NCI-H146 treated with DMSO at 0.1 percent for 48 hours (cell line): ENCODE data around the gene MAP3K20.
"Not testable (repeated sequence)": the region's sequence is repeated elsewhere in the genome, so short reads cannot be mapped to it uniquely, and the experiment has no call there.

Source experiments
- DNase-seq: peaks from one replicate; lab custom pipeline; 2025; ENCODE audit not compliant: unreplicated experiment; lab: John Stamatoyannopoulos, UW

MAP3K20 gene

GRCh38 chr2:173264151-173264550 lies 188.5 kb downstream of the MAP3K20 start:
- no peak for DNase-seq

DNA sequence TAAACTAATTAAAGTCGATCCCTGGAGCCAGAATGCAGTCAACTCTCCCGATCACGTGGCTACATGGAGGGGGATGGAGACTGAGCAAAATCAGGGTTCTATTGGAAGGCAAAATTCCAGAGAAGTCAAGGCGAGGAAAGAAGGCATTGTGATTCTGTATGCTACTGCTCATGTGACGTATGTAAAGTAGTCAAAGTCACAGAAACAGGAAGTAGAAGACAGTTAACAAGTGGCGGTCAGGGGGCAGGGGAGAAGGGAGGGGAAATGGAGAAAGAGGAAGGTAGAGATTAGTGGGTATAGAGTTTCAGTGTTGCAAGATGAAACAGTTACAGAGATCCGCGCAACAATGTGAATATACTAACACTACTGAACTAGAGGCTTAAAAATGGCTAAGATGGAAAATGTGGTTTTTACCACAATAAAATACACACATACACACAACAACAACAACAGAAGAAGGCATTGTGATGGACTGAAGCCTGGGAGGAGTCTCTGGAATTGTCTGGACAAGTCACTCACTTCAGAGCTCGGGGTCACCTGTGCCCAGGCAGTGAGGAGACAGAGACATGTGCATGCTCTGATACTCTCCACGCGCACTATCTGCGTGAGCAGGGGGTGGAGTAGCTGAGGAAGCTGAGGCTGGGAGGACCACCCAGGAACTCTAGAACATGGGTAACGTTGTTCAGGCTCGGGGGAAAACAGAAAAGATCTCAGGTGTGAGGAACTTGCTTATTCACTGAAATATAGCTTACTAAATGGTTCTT lies 189.1 kb downstream of the MAP3K20 start:
- no peak for DNase-seq

DNA sequence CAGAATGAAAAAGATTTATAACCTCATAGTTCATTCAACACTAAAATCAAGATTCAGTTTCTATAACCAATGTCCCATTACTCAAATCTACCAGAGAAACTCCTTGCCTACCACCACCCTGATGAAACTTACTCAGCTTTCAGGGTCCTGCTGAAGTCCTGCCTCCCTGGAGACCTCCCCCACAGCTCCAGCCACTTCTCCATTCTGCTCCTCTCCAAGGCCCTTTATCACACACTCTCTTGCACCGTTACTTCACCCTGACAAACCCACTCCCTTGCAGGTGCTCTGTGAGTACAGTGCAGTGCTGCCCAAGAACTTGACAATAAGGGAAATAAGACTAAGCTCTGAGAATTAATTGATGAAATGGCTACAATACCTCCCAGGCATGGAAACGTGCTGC lies 195.5 kb downstream of the MAP3K20 start:
- no peak for DNase-seq

DNA sequence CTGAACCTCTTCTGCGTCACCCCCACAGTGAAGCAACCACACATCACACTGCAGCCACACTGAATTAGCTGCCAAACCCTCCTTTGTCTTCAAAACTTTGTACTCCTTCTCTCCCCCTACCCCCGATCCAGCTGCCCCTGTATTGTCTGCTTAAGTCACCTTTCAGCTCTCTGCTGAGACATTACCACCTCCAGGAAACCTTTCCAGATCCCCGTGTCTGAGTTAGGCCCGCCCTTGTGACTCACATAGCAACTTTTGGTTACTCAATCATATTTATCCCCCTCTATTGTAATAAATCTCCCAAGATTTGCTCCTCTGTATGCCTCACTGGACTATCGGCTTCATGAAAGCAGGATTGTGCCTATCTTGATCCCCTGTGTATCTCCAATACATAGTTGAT lies 196.2 kb downstream of the MAP3K20 start:
- DNase-seq: no peak

DNA sequence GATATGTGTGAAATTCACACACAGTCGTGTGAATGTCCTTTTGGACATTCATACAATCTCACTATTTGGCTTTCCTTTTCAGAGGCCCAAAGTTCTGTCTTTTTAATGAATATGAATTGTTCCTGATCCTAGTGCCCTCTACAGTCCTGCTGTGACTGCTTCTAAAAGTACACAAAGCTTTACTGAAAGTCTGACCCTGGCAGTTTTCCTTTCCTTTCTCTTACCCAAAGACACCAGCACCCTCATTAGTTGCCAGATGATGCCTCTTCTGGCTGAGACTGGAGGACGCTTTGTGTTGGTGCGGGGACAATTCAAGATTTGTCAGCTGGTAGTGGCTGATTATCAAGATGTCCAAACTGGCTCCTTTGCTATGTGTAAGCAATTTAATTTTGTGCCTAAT lies 197.2 kb downstream of the MAP3K20 start:
- peak; percentile 20 for DNase-seq

GRCh38 chr2:173278794-173279526 lies 203.3 kb downstream of the MAP3K20 start:
- DNase-seq: no peak

- no peak for DNase-seq
Measured at GRCh38 chr2:173279527-173279868, 203.9 kb downstream of the MAP3K20 start.

- no peak for DNase-seq
Measured at GRCh38 chr2:173280853-173281252, 205.2 kb downstream of the MAP3K20 start.

DNA sequence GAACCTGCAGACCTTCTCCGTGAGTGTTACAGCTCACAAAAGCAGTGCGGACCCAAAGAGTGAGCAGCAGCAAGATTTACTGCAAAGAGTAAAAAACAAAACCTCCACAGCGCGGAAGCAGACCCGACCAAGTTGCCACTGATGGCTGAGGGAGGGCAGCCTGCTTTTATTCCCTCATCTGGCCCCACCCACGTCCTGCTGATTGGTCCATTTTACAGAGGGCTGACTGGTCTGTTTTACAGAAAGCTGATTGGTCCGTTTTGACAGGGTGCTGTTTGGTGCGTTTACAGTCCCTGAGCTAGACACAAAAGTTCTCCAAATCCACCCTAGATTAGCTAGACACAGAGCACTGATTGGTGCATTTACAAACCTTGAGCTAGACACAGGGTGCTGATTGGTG lies 206.3 kb downstream of the MAP3K20 start:
- not testable (repeated sequence) for DNase-seq

DNA sequence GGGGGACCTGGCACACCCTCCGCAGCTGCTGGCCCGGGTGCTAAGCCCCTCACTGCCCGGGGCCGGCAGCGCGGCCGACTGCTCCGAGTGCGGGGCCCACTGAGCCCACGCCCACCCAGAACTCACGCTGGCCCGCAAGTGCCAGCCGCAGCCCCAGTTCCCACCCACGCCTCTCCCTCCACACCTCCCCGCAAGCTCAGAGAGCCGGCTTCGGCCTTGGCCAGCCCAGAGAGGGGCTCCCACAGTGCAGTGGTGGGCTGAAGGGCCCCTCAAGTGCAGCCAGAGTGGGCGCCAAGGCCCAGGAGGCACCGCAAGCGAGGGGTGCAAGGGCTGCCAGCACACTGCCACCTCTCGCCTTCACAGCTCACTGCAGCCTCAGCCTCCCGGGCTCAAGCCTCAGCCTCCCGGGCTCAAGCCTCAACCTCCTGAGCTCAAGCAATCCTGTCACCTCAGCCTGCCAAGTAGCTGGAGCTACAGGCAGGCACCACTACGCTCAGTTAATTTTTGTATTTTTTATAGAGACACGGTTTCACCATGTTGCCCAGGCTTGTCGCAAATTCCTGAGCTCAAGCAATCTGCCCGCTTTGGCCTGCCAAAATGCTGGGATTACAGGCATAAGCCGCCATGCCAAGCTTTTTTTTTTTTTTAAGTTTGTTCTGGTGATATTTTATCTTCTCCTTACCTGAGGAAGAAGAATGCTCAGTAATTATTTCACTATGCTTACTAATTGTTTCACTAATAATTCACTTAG lies 207.3 kb downstream of the MAP3K20 start:
- DNase-seq: no peak

DNA sequence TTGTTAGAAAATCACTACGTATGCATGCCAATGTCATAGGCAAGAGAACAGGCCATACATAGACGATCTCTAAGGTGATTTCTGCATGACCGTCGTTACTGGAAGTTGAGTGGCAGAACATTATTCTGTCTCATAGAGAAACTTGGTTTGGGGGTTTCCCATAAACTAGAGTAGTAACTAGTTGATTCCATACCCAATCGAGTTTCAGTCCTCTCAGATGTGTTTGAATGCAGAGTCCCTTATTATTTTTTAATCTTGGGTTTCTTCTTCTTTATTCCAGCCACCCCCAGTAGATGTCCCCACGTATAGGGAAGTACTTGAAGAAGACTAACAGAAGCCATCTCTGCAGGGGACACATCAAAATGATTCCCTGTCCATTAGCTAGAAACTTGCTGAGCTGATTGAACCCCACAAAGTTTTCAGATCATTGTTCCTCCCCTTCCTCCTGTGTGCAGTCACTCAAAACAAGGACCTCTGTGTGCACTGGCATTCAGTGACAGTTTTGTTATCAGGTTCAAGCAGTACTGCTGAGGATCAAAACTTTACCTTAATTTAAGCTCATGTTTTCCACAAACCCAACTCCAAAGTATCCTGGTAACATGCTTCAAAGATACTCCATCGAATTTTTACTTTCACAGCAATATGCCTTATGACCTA lies 210.6 kb downstream of the MAP3K20 start:
- no peak for DNase-seq

- DNase-seq: no peak
Measured at GRCh38 chr2:173287594-173287993, 211.9 kb downstream of the MAP3K20 start.

DNA sequence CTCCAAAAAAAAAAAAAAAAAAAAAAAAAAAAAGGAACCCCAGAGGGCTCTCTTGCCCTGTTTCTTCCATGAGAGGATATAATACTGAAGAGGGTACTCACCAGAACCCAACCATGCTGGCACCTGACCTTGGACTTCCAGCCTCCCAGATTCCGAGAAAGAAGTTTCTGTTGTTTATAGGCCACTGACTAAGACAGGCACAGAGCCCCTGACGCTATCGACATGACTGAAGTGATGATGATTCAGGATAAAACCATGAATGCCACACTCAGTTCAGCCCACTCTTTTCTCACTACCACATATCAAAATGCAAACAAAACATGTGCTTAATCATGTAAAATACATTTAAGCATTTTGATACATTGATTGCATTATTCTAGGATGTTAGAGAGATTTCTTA lies 212.9 kb downstream of the MAP3K20 start:
- no peak for DNase-seq

DNA sequence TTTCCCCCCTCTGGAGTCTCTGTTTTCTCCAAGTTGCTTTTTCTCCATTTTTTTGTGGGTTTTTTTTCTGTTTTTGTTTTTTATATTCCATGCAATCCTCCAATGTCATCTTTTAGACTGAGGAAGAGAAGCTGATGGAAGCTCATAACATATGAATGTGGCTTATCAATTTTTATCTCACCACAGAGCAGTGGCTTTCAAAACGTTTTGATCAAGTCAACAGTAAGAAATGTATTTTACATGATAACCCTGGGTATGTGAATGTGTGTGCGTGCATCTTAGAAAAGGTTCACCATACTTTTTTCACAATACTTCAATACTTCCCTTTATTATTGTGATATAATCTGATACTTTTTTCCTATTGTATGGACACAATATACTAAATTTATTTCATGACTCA lies 214.4 kb downstream of the MAP3K20 start:
- DNase-seq: no peak

GRCh38 chr2:173290518-173290917 lies 214.9 kb downstream of the MAP3K20 start:
- no peak for DNase-seq

DNA sequence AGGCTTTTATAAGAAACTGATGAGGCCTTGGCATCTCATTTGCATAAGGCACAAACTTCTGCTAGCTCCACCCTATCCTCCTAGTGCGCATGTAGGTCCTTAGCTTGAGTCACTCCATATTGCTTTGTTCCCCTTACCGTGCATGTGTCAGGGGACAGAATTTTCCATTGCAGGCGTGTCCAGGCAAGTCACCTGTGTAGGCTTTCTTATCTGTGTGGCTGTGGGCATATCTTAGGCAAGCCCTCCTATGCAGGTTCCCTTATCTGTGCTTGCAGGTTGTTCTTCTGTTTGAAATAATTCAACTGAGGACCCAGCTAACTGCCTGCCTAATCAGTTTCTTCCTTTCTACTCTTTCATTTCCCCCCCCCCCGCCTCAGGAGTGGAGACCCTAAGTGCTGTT lies 215.8 kb downstream of the MAP3K20 start:
- no peak for DNase-seq

- no peak for DNase-seq
Measured at GRCh38 chr2:173296235-173296634, 220.6 kb downstream of the MAP3K20 start.

DNA sequence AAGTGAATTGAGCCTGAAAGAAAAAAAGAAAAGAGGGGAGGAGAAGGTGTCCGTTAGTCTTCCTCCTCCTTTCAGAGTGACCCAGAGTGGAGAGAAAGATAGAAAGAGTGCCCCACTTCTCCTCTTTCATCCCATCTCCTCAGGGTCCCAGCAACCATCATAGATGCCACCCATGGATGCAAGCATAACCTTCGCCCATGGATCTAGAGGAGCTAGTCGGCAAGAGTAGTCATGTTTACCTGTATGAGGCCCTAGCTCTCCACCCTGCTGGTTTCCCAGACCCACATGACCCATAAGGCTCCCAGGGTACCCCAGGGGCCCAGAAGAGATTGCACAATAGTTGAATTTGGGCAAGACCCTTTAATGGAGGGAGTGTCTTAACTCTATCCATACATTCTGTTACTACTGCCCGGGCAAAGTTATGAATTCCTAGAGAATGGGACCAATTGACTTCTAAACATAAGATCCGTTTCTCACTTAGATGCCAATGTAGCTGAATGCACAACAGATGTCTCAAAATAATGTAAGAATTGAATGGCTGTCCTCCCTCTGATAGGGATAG lies 223.0 kb downstream of the MAP3K20 start:
- no peak for DNase-seq

DNA sequence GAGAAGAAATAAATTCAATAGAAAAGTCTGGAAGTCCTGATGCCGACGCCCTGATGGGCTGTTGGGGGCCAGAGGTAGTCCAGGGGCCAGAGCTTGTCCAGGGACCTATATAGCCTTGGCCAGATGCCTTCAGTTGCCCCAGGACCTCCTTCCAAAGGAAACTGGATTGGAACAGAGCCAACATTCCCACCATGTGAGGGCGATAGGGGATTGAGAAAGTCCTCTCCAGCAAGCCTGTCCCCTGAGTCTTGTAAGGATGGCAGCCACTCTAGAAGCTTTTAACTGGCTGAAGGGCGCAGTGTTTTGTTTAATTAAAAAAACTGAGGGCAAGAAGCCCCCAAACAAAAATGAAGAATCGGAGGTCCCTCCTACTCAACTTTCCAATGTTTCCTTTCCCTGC lies 224.1 kb downstream of the MAP3K20 start:
- DNase-seq: no peak

- no peak for DNase-seq
Measured at GRCh38 chr2:173300458-173300857, 224.8 kb downstream of the MAP3K20 start.

DNA sequence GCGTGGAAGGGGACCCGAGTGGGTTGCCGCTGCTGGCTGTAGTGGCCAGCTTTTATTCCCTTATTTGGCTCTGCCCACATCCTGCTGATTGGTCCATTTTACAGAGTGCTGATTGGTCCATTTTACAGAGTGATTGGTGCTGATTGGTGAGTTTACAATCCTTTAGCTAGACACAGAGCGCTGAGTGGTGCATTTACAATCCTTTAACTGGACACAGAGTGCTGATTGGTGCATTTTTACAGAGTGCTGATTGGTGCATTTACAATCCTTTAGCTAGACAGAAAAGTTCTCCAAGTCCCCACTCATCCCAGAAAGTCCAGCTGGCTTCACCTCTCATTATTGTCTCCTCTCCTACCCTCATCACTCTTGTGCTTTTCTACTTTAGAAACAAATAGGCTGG lies 225.9 kb downstream of the MAP3K20 start:
- DNase-seq: not testable (repeated sequence)
